GM18502 (cell line): ENCODE measurements around the gene FGF19.
"Not testable (repeated sequence)": the region's sequence is repeated elsewhere in the genome, so short reads cannot be mapped to it uniquely, and the experiment has no call there.

Experiments used
- ATAC-seq: cut with Tn5 transposase; IDR thresholded peaks from one replicate; pipeline ENCODE4 v1.9.1; 2021; ENCODE audit warnings: mild to moderate bottlenecking; ENCODE audit not compliant: unreplicated experiment, poor library complexity

FGF19 gene

DNA sequence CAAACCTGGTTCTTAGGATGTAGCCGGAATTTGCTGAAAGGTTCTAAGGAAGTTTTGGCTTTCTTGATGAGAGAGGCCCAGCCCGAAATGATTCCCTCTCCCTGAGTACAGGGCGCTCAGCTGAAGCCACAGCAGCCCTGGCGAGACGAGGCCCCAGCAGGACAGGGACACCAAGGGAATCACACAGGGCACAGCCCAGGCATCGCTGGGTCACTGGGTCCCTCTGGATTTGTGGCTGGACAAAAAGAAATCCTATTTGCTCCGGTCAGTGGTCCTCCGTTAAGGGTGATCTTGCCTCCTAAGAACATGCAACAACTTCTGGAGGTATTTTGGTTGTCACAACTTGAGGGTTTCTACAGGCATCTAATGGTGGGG, 6.4 kb downstream of the FGF19 start:
- ATAC-seq: no peak

DNA sequence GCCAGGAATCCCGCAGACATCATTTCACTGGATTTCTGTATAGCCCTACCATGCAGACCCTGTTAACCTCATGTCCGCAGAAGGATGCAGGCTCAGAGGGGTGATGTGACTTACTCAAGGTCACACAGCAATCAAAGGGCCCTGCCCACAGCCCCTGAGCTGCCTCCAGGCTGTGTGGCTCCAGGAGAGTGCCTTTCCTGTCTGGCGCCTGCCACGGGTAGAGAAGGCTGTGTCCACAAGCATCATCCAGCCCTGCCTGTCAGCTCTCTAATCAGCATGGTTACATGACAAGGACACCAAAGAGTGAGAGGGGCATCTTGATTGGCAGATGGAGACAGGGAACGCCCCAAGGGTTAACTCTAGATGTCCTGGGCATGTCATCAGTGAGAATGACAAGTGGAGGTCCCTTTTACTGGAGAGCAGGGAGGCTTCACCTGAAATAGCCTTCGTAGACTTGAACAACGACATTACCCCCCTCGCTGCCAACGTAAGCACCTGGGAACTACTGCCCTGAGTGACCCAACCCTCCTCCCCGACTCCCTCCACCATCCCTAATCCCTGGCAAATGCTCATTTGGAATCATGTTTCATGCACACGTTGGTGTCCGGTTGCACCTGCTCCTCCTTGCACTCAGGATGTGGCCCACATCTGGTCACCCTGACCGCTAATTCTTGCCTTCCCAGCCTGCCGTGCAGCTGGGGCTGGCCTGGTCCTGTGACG, 6.9 kb downstream of the FGF19 start:
- no peak for ATAC-seq

DNA sequence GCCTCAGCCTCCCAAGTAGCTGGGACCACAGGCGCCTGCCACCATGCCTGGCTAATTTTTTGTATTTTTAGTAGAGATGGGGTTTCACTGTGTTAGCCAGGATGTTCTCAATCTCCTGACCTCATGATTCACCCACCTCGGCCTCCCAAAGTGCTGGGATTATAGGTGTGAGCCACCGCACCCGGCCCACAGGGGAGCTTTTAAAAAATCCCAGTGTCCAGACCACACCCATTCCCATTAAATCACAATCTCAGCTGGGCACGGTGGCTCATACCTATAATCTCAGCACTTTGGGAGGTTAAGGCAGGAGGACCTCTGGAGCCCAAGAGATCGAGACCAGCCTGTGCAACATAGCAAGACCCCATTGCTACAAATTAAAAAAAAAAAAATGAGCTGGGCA, 7.8 kb downstream of the FGF19 start:
- ATAC-seq: not testable (repeated sequence)

DNA sequence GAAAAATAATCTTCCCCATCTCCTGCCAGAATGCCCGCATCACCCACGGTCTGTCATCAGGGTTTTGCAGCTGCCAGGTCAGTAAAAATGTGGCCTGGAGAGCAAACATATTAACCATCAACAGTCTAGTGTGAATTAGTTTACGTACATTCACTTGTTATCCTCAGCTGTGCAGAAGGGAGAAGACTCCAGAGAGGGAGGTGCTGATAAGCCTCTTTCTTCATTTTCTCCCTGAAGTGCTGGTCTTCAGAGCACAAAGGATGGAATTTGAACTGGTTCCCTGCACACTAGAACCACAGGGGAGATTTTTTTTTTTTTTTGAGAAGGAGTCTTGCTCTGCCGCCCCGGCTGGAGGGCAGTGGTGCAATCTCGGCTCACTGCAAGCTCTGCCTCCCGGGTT, 8.2 kb downstream of the FGF19 start:
- no peak for ATAC-seq

DNA sequence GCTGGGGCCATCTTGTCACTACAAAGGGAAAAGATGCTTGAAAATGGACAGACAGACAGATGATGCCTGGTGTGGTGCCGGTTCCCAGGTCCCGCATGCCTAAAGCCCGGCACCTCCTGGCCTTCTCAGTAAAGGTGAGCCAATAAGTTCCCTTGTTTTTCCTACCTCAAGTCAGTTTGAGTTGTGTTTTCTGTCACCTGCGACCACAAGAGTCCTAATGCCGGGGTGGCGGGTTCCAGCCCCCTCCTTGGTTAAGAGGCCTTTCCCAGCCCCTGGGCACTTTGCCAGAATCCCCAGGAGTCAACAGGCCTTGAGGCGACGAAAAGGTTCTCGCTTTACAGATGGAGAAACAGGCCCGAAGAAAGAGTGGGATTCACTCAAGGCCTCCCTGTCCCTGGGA, 9.0 kb downstream of the FGF19 start:
- ATAC-seq: no peak

DNA sequence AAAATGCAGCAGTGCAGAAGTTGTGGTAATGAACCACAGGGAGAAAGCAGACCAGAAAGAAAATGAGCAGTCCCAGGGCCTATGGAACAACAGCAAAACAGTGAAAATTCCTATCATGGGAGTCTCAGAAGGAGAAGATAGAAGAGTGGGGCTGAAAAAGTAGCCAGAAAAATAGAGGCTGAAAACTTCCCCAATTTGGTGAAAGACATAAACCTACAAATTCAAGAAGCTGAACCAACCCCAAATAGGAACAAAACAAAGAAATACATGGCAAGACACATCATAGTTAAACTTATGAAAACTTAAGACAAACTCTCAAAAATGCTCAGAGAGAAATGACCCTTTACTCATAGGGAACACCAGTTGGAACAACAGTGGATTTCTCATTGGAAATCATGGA, 11.4 kb downstream of the FGF19 start:
- ATAC-seq: no peak

DNA sequence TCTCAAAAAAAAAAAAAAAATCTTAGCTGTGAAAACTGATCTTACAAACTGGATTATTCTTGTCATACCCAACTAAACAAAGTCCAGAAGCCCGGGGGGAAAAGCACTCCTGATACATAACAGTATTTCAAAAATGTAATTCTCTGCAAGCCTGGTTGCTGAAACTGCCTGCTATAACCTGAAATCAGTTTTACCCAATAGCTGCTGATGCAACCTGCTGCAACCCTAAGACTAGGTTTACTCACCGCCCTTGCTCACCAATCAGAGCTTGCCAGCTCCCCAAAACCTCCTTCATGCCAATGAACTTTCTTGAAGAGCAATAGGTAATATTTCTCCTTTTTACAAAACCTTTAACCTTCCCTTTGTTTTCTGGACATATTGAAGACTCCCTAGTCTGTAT, 12.4 kb downstream of the FGF19 start:
- no peak for ATAC-seq

DNA sequence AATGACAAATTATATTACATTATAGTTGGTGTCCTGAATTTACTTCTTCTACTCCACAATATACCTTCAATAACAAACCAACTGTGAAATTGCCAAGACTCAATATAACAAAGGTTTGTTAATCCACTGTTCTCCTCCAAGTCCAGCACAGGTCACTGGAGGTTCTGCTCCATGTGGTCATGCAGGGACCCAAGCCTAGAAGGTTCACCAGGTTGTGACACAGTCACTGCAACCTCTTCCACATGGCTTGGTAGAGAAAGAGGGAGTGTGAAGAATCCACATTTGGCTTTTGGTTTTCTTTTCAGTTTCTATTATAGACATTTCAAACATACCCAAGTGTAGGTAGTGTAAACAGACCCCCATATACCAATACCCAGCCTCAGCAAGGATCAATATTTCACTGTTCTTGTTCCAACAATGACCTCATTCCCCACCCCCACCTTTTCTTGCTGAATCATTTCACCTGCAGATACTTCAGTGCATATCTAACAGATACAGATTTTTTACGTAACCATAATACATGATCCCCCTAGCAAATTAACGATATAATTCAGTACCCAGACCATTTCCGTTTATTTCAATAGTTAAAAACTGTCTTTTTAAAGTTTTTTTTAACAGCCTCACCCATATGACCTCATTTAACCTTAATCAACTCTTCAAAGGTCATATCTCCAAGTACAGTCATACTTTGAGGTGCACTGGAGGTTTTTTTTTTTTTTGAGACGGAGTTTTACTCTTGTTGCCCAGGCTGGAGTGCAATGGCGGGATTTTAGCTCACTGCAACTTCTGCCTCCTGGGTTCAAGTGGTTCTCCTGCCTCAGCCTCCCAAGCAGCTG, 14.1 kb downstream of the FGF19 start:
- no peak for ATAC-seq

DNA sequence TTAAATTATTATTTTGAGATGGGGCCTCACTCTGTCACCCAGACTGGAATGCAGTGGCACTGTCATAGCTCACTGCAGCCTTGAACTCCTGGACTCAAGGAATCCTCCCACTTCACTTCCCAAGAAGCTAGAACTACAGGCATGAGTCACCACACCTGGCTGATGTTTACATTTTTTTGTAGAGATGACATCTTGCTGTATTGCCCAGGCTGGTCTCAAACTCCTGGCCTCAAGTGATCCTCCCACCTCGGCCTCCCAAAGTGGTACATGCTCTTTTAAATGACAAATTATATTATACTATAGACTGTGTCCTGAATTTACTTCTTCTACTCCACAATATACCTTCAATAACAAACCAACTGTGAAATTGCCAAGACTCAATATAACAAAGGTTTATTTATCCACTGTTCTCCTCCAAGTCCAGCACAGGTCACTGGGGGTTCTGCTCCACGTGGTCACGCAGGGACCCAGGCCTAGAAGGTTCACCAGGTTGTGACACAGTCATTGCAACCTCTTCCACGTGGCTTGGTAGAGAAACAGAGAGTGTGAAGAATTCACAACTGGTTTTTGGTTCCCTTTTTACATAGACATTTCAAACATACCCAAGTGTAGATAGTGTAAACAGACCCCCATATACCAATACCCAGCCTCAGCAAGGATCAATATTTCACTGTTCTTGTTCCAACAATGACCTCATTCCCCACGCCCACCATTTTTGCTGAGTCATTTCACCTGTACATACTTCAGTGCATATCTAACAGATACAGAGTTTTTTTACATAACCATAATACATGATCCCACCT, 15.7 kb downstream of the FGF19 start:
- not testable (repeated sequence) for ATAC-seq

DNA sequence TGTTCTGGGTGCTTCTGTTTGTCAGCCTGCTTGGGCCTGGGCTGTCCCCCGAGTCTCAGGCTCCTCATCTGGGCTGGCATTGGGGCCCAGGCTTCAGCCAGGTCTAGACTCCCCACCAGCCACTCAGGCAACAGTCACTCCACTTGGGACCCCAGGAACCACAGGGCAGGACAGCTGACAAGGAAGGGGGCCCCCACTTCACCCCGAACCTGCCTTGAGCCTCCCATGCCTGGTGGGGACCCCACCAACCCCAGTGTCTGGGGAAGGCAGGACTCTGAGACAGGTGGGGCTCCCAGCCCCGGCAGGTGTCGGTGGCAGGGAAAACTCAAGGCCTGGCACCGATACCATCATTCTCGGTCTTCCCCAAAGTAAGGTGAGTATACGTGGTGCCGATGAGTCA, 17.0 kb downstream of the FGF19 start:
- no peak for ATAC-seq

DNA sequence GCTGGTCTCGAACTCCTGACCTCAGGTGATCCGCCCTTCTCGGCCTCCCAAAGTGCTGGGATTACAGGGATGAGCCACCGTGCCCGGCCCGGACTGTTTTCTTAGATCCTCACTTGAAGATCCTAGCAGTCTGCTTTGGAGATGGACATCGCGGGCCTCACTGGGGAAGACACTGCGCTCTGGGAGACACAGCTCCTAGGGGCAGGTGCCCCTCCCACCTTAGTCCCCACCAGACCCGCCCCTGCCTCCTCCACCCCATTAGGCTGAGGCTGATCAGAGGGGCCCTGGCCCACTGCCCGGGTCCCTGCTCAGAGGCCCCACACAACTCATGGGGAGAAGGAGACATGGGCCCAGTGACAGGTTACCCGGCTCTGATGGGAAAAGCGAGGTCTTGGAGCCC, 17.4 kb downstream of the FGF19 start:
- no peak for ATAC-seq

DNA sequence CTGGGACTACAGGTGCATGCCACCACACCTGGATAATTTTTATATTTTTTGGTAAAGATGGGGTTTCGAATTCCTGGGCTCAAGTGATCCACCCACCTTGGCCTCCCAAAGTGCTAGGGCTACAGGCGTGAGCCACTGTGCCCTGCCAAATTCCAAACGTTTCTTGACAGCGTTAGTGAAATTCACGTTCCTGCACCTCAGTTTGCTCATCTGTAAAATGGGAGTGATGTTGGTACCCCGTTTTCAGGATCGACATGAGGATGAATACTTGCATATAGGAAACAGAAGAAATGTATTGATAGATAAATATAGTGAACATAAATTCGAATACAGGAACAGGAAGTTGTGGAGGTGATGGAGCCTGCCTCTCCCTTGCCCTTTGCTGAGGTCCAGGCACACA, 18.5 kb downstream of the FGF19 start:
- ATAC-seq: no peak

DNA sequence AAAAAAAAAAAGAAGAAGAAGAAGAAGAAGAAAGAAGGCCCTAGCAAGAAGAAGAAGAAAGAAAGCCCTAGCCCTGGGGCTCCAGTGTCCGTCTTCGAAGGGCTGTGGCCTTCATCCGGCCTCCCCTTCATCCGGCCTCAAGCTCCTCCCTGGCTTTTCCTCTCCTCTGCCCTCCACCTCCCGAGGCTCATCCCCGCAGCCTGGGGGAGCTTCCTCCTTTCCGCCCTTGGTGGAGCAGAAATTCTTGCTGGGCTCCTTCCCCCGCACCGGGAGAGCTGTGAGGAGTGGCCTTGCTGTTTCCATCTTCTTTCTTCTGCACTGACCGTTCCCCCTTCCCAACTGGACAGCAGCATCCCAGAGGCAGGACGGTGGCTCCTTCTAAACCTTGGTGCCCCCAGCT, 19.2 kb downstream of the FGF19 start:
- ATAC-seq: no peak

DNA sequence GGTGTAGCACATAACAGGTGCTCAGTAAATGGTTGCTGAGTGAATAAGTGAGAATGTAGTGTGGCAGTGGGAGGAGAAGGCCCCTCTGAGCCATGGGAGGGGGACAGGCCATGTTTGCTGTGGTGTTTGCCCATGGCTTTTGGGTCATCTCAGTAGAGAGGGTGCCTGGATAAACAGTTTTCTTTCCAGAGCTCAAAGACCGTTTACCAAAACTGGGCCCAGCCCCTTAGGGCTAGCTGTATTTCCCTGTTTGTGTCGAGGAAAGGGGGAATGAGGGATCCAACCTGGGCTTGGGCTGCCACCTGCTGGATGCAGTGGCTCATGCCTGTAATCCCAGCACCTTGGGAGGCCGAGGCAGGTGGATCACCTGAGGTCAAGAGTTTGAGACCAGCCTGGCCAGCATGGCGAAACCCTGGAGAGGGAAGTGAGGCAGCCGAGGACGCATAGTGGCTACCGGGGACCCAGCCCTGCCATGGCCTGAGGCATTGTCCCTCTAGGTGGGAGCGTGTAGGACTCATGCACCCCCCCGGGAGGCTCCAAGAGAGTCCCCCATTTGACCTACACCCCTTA, 20.0 kb downstream of the FGF19 start:
- ATAC-seq: no peak

DNA sequence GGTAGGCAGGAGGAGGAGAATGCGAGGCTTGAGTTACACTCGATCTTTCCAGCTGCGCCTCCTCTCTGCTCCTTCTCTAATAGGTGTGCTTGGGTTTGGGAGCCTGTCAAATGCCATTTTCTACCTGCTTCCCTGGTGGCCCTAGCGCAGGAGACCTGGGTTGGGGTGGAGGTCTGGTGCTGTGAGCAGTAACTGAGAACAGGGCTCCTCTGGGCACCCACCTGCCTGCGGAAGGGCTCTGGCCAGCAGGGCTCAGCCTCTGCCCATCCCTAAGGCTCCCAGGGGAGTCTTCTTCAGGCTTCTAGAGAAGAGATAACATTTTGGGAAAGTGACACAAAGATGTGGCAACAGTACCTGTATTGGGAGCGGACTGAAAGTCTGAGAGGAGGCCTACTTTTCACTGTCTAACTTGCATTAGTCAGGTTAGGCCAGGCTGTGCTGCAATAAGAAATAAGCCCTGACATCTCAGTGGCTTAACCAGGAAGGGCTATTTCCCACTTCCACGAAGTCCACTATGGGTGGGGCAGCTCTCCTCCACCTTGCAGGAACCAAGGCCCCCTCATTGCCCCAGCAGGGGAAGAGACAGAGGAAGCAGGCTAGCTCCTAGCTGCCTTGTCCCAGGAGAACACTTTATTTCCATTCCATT, 21.0 kb downstream of the FGF19 start:
- no peak for ATAC-seq

DNA sequence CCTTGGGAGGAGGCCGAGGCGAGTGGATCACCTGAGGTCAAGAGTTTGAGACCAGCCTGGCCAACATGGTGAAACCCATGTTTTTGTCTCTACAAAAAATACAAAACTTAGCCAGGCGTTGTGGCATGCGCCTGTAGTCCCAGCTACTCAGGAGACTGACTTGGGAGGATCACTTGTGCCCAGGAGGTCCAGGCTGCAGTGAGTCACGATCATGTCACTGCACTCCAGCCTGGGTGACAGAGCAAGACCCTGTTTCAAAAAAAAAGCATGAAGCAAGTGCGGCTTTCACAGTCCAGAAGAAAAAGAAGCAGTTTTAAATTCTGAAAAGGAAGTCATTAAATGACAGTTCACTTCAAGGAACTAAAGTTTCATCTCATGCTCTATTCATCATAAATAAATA, 21.6 kb downstream of the FGF19 start:
- ATAC-seq: no peak

DNA sequence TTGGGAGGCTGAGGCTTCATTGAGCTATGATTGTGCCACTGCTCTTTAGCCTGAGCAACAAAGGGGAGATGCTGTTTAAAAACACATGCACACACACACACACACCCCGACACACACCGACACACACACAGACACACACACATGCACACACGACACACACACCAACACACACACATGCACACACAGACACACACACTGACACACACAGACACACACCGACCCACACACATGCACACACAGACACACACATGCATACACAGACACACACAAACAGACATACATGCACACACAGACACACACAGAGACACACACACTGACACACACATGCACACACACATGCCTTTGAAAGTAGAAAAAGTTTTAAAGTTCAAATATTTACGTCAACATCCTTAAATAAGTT, 23.1 kb downstream of the FGF19 start:
- no peak for ATAC-seq

DNA sequence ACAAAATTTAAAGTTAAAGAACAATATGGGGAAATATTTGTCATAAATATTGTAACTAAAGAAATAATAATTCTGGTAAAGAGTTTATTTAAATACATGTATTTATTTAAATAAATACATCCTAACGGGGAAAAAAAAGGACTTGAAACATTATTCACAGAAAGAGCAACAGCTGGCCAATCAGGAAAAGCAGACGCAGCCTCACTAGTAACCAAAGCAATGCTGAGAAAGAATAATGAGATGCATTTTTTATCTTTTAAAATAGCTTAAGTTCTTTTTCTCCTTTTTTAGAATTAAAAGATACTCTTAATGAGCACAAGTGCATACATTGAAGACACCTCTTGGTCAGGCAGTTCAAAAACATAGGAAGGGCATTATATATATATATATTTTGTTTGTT, 26.1 kb downstream of the FGF19 start:
- ATAC-seq: no peak

DNA sequence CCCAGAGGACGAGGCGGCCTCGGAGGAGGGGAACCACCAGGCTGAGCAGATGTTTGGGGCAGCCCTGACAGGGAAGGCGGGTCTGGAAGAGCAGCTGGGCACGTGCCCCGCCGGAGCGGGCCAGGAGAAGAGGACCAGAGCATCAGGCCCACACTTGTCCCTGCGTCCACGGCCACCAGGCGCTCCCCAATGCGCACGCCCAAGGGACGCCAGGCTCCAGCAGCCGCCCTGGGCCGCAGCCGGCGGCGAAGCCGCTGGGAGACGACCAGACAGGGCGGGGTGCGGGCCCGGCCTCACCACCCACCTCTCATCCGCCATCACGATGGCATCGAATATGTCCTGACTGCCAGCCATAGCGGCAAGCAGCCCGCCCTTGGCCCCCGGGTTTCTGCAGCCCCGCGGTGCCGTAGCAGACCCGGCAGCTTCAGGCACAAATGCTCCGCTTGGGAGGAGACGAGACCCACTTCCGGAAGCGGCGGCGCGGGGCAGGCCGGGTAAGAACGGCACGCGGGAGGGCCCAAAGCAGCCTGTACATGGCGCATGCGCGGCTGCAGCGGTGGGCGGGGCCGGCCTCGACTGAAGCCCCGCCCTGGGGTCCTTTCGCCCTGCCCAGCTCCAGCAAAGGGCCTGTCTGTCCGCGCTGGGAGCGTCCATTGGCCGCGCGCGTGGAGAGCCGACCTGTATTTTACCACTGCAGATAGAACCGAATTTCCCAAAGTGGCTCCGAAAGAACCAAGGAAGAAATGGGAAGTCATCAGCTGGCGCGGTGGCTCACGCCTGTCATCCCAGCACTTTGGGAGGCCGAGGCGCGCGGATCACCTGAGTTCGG, 28.7 kb downstream of the FGF19 start, which contains the start of gene LTO1:
Gene LTO1, minus strand, starts transcription at position 468 of the 829 bp plus-strand sequence. Its CDS starts 114 bp downstream, at position 354.
- ATAC-seq: peak; percentile 87
